GF-D8 (cell line): Measurements from ENCODE around the gene FAHD2A.
"Not testable (repeated sequence)": the region's sequence is repeated elsewhere in the genome, so short reads cannot be mapped to it uniquely, and the experiment has no call there.

Experiments used
- DNase-seq: peaks from one replicate; lab custom pipeline; 2025; lab: John Stamatoyannopoulos, UW

The FAHD2A gene

DNA sequence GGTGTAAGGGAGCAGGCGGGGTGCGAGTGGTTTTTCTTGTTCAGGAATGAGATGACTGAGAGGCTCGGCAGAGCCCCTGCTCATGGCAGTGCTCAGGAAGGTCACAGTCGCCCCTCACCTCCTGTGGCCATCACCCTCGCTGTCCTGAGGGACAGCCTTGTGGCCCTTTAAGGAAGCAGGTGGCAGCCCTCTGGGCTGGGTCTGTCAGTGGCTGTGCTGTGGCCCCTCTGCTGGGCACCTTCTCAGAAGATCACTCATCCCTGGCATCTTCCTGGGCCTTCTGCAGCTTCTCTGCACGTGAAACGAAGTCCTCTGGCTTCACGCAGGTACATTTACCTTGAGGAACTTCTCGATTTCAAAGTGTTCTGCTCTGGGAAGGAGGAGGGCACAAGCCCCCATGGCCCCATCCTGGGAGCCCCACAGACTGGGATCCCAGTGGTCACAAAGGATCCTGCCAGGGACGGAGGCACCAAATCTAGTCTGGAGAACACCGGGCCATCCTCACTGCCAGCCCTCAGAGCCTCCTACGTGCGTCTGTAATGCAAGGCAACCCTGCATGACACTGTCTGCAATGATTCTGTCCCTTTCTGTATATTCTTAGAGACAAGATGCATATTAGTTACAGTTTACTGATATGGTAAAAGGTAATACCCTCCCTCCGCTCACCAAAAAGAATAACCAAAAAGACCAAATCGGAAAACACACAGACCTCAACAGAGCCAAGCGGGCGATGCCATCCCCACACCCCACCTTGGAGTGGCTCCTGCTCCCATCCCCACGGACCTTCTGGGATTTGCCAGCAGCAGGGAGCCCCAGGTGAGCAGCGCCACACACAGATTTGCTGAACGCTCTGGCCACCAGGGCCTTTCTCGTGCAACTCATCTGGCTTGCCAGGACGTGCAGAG, 25.9 kb upstream of the FAHD2A start:
- DNase-seq, result no peak

DNA sequence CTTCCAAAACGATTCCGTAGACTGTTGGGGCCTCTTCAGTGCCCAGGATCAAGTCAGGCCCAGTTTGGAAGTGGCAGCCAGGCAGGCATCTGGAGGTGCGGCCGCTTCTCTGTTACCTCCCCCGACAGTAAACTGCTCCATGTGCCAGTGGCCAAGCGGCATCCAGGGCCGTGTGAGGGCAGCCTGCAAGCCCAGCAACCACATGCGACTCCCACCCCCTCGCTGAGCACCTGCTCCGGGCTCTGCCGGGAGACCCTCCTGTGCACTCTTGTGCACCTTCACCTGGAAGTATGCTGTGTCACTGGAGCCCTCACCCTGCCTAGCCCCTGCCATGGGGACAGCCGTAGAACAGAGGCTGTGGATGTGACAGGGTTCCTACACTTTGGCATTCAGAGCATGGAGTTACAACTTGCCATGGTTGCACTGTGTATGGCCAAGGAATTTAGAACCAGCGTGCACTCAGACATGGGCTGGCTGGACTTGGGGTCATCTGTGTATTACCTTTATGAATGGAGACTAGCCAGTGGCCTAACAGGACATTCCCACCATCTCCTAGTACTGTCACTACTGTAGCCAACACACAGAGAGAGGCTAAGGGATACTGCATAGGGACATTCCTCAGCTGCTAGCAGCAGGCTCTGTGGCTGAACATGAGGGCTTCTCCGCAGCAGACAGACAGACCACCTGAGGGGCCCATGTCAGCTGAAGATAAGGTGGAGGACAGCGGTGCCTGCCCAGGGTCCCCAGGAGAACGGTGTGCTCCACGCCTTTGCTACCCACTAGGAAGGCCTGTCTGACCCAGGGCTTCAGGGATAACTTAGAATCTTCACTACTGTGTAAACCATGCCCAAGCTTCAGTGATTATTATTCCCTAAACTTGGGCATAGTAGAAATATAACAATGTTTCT, 25.0 kb upstream of the FAHD2A start:
- DNase-seq, result no peak

GRCh38 chr2:95378281-95378680, 24.2 kb upstream of the FAHD2A start:
- DNase-seq, result not testable (repeated sequence)

- DNase-seq, result no peak
Observed at GRCh38 chr2:95379371-95379831, 23.1 kb upstream of the FAHD2A start.

GRCh38 chr2:95380280-95380679, 22.2 kb upstream of the FAHD2A start:
- no peak for DNase-seq

DNA sequence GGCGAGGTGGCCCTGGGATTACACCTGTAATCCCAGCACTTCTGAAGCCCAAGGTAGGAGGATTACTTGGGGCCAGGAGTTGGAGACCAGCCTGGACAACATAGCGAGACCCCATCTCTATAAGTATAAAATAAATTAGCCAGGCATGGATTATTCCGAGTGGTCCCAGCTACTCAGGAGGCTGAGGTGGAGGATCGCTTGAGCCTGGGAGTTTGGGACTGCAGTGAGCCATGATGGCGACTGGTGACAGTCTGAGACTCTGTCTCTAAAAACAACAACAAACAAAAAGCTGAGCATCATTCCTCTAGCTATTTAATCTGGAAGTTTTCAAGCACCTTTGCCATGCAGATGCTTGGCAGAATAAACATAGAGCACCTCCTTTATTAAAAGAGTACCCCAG, 21.8 kb upstream of the FAHD2A start:
- DNase-seq, result no peak

DNA sequence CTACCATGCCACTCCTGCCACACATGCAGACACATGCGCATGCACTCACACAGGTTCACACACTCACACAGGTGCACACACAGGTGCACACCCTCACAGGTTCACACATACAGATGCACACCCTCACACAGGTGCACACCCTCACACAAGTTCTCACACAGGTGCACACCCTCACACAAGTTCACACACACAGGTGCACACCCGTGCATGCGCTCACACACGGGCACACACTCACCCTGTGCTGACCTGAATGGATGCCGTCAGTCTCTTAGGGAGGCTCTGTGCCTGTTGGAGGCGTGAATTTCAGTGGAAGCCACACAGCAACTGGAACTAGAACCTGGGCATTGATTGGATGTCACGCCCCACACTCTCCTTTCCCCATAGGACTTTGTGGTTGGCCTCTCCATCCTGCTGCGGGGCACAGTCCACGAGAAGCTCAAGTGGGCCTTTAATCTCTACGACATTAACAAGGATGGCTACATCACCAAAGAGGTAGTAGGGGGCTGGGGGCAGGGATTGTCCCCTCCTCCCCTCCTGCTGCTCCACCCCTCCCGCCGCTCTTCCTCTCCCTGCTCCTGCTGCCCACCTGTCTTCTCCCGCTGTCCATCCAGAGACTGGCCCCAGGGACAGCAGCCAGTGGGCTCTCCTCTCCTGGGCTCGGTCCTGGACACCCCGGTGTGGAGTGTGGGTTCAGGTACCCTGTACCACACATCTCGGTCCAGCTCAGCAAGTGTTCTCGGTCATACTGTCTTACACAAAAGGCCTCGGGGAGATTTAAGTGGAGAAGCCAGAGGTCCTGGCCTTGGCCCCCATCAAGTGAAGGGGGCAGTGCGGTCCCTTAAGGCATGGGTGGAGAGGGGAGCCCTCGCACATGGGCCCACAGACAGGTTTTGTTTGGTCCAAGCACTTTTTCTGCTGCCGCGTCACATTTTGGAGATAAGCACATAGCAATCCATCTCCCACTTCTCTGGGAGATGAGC, 21.0 kb upstream of the FAHD2A start:
- DNase-seq, result no peak

DNA sequence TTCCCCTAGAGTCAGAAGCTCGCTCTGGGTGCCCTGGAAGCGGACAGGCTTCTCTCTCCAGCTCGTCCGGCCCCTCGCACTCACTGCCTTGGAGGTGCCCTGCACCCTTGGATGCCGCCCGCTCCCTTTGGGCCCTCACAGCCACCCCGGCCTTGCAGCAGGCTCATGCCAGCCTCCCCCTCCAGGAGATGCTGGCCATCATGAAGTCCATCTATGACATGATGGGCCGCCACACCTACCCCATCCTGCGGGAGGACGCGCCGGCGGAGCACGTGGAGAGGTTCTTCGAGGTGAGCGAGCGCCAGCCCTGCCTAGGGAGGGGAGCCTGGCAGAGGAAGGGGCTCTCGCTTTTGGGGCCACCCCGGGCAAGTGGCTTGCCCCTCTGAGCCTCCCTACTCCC, 20.3 kb upstream of the FAHD2A start:
- DNase-seq, result no peak

- DNase-seq, result no peak
Observed at GRCh38 chr2:95382686-95383634, 19.5 kb upstream of the FAHD2A start.

GRCh38 chr2:95383635-95384027, 18.9 kb upstream of the FAHD2A start:
- no peak for DNase-seq

- no peak for DNase-seq
Observed at GRCh38 chr2:95384854-95385569, 17.5 kb upstream of the FAHD2A start.

DNA sequence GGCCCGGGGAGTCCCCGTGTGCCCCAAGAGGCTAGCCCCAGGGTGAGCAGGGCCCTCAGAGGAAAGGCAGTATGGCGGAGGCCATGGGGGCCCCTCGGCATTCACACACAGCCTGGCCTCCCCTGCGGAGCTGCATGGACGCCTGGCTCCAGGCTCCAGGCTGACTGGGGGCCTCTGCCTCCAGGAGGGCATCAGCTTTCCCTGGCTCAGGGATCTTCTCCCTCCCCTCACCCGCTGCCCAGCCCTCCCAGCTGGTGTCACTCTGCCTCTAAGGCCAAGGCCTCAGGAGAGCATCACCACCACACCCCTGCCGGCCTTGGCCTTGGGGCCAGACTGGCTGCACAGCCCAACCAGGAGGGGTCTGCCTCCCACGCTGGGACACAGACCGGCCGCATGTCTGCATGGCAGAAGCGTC, 16.9 kb upstream of the FAHD2A start:
- DNase-seq, result no peak

- no peak for DNase-seq
Observed at GRCh38 chr2:95386031-95386430, 16.5 kb upstream of the FAHD2A start.

DNA sequence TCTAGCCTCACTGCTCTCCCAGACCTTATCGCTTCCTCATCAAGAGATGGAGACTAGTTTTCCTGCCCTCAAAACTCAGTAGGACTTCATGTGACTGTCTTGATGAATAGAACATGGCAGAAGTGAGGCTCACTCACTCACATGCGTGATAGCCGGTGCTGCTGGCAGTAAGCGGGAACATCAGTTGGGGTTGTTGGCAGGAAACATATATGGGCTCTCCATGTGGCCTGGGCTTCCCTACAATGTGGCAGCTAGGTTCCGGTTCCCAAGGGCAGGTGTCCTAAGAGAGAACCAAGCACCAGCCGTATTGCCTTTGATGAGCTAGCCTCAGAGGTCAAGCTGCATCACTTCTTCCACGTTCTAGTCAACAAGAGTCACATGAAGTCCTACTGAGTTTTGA, 15.2 kb upstream of the FAHD2A start:
- no peak for DNase-seq

GRCh38 chr2:95388091-95388692, 14.3 kb upstream of the FAHD2A start:
- DNase-seq, result no peak

DNA sequence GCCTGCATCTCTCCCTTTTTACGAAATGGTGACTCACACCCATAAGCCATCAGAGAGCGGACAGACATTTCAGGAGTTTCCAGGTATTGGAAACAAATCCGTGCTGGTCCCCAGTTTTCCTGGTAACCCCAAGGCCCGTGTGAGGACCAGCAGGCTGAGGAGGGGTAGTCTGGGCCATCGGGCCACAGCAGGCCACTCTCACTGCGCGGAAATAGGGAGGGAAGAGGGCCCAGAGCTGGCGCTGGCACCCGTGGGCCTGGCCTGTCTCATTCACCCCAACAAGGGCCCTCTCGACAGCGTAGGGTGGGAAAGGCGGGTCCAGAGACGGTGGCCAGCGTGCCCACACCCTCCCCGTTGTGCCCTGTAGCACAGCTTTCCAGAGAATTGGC, 13.7 kb upstream of the FAHD2A start:
- no peak for DNase-seq

DNA sequence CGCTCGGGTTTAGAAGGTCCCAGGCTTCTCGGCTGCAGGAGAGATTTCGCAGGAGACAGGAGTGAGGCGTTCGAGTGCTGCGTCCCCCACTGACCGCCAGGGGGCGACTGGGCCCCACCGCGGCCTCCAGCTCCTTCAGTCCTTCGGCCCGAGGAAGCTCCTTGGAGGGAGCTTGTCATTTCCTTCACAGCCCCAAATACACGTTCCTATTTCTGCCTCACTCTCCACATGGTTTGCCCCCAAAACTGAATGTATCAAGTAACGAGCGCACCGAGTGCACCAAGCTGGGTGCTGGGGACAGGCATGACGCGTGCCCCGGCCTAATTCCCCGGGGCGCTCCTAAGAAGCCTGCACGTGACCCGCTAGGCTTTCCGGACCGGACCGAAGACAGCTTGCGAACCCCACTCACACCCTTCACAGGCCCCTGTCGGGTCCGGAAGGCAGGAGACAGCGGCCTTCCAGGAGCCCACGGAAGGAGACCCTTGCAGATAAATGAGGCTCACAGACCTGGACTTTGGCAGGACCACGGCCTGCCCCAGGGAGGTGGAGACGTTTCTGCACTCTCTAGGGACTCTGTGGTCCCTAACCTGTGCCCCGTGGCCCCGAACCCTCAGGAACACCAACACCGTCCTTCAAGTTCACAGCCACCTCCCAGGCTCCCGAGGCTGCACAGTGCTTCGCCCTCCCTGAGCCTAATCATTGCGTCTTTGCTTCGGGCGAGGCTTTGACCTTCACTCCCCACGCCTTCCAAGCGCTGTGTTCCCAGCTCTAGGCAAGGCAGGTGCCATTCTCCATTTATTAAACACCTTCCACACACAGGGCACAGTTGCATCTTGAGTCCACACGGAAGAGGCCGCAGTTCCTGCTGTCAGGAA, 13.0 kb upstream of the FAHD2A start:
- no peak for DNase-seq

GRCh38 chr2:95390272-95390880, 12.1 kb upstream of the FAHD2A start:
- DNase-seq, result no peak
